ENCODE data around the gene TMEM179B.

The TMEM179B gene

GRCh38 chr11:62830904-62831519 lies 43.8 kb downstream of the TMEM179B start:
- peak overlapping the region; percentile 82 for H3K4me3 ChIP-seq (ENCODE audit: low read depth, low read length)
- no peak for TF ChIP-seq CTCF (IDR thresholded peaks at IDR 0.05; ENCODE audit: low read depth, low read length)

DNA sequence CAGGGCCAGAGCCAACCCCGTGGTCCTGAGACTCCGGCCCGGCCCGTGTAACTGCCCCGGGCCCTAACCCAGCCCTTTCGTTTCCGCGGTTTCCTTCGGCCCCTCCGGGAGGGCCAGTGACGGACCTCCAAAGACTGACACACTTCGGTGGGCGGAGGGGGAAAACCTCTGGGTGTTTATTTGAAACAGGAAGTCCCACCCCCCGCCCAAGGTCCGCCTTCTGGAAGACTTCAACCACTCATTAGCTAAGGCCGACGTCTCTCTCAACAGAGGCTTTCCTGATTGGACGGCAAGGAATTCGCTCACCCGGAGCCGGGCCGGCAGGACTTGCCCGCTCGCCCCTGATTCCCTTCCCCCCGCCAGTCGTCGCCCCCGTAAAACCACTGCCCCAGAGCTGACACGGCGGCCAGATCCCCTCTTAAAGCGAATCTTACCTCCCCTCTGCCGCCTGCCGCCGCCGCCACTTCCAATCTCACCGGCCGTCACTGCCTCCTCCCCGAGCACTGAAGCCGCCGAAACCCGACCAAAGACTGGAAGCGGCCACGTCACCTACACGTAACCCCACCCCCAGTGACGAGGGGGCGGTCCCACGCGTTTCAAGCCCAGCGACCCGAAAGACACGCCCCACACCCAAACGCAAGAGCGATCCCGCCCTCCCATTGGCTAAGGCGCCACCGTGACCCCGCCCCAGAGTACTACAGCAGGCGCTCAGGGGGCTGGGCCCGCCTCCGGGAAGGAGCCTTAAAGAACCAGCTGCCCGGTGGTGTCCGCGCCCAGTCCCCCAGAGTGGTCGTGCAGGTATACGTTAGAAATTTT lies 44.5 kb downstream of the TMEM179B start, which contains the start of gene STX5:
STX5 (minus strand) TSS at position 532 of the 816 bp plus-strand sequence. CDS start 808 bp downstream, outside the sequence.
- peak within 1 kb of the TSS; percentile 82 for H3K4me3 ChIP-seq (ENCODE audit: low read depth, low read length)
- no peak for TF ChIP-seq CTCF (IDR thresholded peaks at IDR 0.05; ENCODE audit: low read depth, low read length)

GRCh38 chr11:62832336-62833234 lies 45.4 kb downstream of the TMEM179B start, which contains the start of gene TEX54:
TEX54 (minus strand) TSS chr11:62832841.
- no peak for TF ChIP-seq CTCF (IDR thresholded peaks at IDR 0.05; ENCODE audit: low read depth, low read length)
- H3K4me3 ChIP-seq (ENCODE audit: low read depth, low read length) = peak within 1 kb of the TSS; percentile 82

DNA sequence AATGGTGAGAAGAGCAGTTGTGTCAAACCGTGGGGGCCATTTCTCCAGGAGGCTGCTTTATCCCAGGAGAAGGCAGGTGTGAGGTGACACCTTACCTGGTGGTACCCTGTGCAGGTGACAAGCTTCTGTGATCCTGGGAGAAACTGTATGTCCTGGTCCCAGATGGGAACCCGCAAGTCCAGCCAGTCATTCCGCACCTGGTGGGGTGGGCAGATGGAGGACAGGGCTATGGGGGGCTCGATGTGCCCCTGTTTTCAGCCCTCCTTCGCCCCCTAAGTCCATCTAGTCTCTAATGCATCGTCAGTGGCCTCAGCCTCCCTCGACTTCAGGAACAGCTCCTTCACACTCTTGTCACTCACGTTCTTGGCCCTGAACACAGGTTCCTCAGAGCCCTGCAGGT lies 48.1 kb downstream of the TMEM179B start:
- H3K4me3 ChIP-seq (ENCODE audit: low read depth, low read length) = no peak overlapping the region
- TF ChIP-seq CTCF (IDR thresholded peaks at IDR 0.05; ENCODE audit: low read depth, low read length) = no peak

GRCh38 chr11:62839050-62839945 lies 52.1 kb downstream of the TMEM179B start, which contains the start of gene WDR74:
WDR74 (minus strand) TSS chr11:62839590; CDS start chr11:62839570, 20 bp downstream.
- H3K4me3 ChIP-seq (ENCODE audit: low read depth, low read length) = peak within 1 kb of the TSS; percentile 93
- TF ChIP-seq CTCF (IDR thresholded peaks at IDR 0.05; ENCODE audit: low read depth, low read length) = no peak
